ENCODE data around the gene NRF1.

Gene NRF1

DNA sequence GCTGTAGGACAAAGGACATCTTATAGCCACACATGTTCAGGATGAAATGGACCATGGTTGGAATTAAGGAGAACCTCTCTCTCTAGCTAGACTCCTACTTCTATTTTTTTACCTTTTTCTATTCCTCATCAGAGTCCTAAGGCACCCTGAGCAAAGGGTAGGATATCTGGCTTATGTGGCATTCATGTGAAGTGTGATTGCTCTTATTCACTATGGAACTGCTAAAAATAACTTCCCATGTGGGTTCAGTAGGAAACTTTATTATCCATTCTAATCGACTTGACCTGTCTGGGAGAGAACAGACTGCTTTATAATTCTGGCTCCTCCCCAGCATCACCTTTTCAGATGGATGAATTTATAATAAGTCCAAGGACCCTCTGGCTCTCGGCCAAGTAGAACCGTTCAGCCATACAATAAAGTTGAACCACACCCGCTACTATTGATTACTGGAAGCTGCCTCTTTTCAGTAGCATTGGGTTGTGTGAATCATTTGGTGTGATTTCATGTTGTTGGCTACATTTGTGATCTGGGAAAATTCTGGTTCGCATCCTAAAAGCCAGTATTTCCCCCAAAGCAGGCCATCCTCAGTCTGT, 117.5 kb downstream of the NRF1 start:
- H3K9me3 ChIP-seq (ENCODE audit: low read length), result no peaks in the 10 kb centered on the region
- no peaks in the 10 kb centered on the region for H3K4me1 ChIP-seq (ENCODE audit: insufficient read depth, low read length, severe bottlenecking)
- TF ChIP-seq, protein P1, sequence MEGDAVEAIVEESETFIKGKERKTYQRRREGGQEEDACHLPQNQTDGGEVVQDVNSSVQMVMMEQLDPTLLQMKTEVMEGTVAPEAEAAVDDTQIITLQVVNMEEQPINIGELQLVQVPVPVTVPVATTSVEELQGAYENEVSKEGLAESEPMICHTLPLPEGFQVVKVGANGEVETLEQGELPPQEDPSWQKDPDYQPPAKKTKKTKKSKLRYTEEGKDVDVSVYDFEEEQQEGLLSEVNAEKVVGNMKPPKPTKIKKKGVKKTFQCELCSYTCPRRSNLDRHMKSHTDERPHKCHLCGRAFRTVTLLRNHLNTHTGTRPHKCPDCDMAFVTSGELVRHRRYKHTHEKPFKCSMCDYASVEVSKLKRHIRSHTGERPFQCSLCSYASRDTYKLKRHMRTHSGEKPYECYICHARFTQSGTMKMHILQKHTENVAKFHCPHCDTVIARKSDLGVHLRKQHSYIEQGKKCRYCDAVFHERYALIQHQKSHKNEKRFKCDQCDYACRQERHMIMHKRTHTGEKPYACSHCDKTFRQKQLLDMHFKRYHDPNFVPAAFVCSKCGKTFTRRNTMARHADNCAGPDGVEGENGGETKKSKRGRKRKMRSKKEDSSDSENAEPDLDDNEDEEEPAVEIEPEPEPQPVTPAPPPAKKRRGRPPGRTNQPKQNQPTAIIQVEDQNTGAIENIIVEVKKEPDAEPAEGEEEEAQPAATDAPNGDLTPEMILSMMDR (IDR thresholded peaks at IDR 0.05; ENCODE audit: low read length), result no peak
- TF ChIP-seq EZH2 (IDR thresholded peaks at IDR 0.05; ENCODE audit: borderline replicate concordance, low read length), result no peak
- no peak overlapping the region for H3K27ac ChIP-seq (ENCODE audit: low read depth, low read length, poor library complexity, severe bottlenecking)
- no peak overlapping the region for H3K4me3 ChIP-seq (ENCODE audit: low read depth, low read length, poor library complexity, severe bottlenecking)
- H3K36me3 ChIP-seq (ENCODE audit: insufficient read depth, low read length), result peaks cover 37% of the 10 kb centered on the region
- no peaks in the 10 kb centered on the region for H3K27me3 ChIP-seq (ENCODE audit: insufficient read depth, low read length)
- H3K79me2 ChIP-seq (ENCODE audit: insufficient read depth, low read length), result no peaks in the 10 kb centered on the region
- H2AFZ ChIP-seq (ENCODE audit: low read length), result no peak overlapping the region
- no peaks in the 10 kb centered on the region for H3K9me2 ChIP-seq (ENCODE audit: low read depth, low read length)
- H3K4me2 ChIP-seq (ENCODE audit: low read length), result no peak overlapping the region
- H4K20me1 ChIP-seq (ENCODE audit: insufficient read depth, low read length), result no peaks in the 10 kb centered on the region
- H3K9ac ChIP-seq (ENCODE audit: low read length), result no peak overlapping the region
- H3F3A ChIP-seq (ENCODE audit: insufficient read depth, low read length), result no peaks in the 10 kb centered on the region

DNA sequence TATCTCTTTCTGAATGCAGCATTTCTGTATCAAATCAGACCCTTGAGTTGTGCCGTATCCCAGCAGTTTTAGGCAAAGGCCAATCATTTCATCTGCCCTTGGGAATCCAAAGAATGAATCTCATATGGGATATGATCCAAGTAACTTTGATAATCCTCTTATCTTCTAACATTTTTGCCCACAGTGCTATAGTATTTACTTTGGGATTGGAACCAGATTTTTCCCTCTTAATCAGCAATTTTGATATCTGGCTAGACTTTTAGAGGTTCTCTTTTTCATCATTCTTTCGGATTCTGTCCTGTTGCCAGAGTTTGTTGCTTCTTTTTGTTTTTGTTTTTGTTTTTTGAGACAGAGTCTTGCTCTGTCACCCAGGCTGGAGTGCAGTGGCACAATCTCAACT, 118.0 kb downstream of the NRF1 start:
- no peaks in the 10 kb centered on the region for H3K9me3 ChIP-seq (ENCODE audit: low read length)
- no peak for TF ChIP-seq EZH2 (IDR thresholded peaks at IDR 0.05; ENCODE audit: borderline replicate concordance, low read length)
- TF ChIP-seq, protein P1 (IDR thresholded peaks at IDR 0.05; ENCODE audit: low read length), result no peak
- H3K36me3 ChIP-seq (ENCODE audit: insufficient read depth, low read length), result peaks cover 32% of the 10 kb centered on the region; the same call in 1 of the 2 replicates

DNA sequence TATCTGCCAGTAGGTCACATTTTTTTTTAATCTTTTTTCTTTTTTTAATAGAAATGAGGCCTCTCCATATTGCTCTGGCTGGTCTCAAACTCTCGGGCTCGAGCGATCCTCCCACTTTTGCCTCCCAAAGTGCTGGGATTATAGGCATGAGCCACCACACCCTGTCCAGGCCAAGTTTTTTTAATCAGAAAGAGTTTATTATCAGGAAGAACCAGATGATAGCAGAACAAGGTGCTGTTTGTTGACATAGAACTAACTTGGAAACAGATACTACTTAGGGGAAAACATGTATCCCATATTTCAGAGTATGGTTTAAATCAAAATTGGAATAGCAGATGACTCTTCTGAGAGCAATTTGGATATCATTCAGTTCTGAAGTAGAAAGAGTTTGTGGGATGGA, 118.6 kb downstream of the NRF1 start:
- Histone ChIP-seq H3K9me2 (ENCODE audit: low read depth, low read length) (no peaks in the 10 kb centered on the region), H2AFZ (ENCODE audit: low read length) (no peak overlapping the region), H3K36me3 (ENCODE audit: insufficient read depth, low read length) (peaks cover 27% of the 10 kb centered on the region; the same call in 1 of the 2 replicates), H3K9me3 (ENCODE audit: low read length) (no peaks in the 10 kb centered on the region), H3K4me2 (ENCODE audit: low read length) (no peak overlapping the region), H3K4me3 (ENCODE audit: low read depth, low read length, poor library complexity, severe bottlenecking) (no peak overlapping the region), H3K4me1 (ENCODE audit: insufficient read depth, low read length, severe bottlenecking) (no peaks in the 10 kb centered on the region), H3F3A (ENCODE audit: insufficient read depth, low read length) (no peaks in the 10 kb centered on the region), H4K20me1 (ENCODE audit: insufficient read depth, low read length) (no peaks in the 10 kb centered on the region), H3K9ac (ENCODE audit: low read length) (no peak overlapping the region), H3K27me3 (ENCODE audit: insufficient read depth, low read length) (no peaks in the 10 kb centered on the region), H3K27ac (ENCODE audit: low read depth, low read length, poor library complexity, severe bottlenecking) (no peak overlapping the region), H3K79me2 (ENCODE audit: insufficient read depth, low read length) (no peaks in the 10 kb centered on the region)
- TF ChIP-seq EZH2 (IDR thresholded peaks at IDR 0.05; ENCODE audit: borderline replicate concordance, low read length), result no peak
- TF ChIP-seq, protein P1 (IDR thresholded peaks at IDR 0.05; ENCODE audit: low read length), result no peak

More for the DNA sequence above, 118.0 kb downstream of the NRF1 start:
- H3K27me3 ChIP-seq (ENCODE audit: insufficient read depth, low read length), result no peaks in the 10 kb centered on the region
- no peak overlapping the region for H3K4me3 ChIP-seq (ENCODE audit: low read depth, low read length, poor library complexity, severe bottlenecking)
- H2AFZ ChIP-seq (ENCODE audit: low read length), result no peak overlapping the region
- no peak overlapping the region for H3K4me2 ChIP-seq (ENCODE audit: low read length)
- H3K27ac ChIP-seq (ENCODE audit: low read depth, low read length, poor library complexity, severe bottlenecking), result no peak overlapping the region
- H3F3A ChIP-seq (ENCODE audit: insufficient read depth, low read length), result no peaks in the 10 kb centered on the region
- no peaks in the 10 kb centered on the region for H3K9me2 ChIP-seq (ENCODE audit: low read depth, low read length)
- no peak overlapping the region for H3K9ac ChIP-seq (ENCODE audit: low read length)
- H3K4me1 ChIP-seq (ENCODE audit: insufficient read depth, low read length, severe bottlenecking), result no peaks in the 10 kb centered on the region
- no peaks in the 10 kb centered on the region for H3K79me2 ChIP-seq (ENCODE audit: insufficient read depth, low read length)
- H4K20me1 ChIP-seq (ENCODE audit: insufficient read depth, low read length), result no peaks in the 10 kb centered on the region
